ENCODE measurements around the gene NFATC1.

The NFATC1 gene

DNA sequence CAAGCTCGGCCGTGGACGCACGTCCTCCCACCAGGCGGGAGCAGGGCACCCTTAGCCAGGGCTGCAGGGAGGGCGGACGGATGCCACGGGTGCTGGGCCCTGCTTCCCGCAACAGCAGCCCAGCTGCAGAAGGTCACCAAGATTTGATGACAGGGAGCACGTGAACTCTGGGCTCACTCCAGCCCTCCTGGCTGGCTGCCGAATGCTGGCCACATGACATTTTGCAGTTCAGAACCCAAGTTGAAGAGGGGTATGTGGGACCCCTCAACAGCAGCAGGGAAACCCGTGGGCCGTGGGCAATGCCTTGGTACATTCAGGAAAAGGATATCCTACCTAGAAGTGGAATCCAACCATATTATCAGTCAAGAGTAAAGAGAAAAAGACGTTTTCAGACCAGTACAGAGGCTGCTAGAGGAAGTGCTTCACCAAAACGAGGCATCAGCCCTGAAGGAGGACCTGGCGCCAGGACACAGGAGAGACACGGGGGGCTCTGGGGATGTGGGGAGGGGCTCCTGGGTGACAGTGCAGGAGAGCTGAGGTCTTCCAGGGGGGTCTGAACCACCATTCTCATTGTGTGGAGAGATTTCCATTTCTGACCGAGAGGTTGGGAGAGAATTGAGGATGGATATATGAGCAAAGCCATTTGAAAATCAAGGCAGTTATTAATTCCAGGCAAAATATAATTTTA, 176.5 kb downstream of the NFATC1 start:
- no peak for DNase-seq (ENCODE audit: low read depth in 3 of 3)

DNA sequence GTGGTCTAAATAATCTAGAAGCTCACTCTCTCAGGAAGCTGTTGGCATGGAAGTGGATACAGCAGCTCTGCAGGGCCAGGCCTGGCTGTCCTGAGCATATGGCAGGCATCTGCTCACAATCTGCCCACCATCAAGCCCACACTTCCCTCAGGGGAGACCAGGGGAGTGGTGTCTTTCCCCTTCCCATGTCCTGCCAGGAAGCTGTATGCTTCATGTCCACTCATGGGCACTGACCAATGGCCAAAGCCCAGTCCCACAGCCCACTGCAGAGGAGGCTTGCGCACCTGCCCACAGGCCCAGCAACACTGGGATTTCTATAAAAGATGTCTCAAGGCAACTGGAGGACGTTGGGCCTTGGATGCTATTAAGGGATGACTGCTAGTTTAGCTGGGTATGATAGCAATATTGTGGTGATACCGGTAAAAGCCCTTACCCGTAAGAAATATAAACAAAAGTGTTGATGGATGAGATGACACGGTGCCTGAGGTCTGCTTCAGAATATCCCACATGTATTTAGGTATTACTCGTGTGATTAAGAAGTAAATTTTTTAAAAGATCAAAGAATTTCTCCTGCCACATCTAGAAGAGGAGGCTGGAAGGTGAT, 177.2 kb downstream of the NFATC1 start:
- no peak for DNase-seq (ENCODE audit: low read depth in 3 of 3)

DNA sequence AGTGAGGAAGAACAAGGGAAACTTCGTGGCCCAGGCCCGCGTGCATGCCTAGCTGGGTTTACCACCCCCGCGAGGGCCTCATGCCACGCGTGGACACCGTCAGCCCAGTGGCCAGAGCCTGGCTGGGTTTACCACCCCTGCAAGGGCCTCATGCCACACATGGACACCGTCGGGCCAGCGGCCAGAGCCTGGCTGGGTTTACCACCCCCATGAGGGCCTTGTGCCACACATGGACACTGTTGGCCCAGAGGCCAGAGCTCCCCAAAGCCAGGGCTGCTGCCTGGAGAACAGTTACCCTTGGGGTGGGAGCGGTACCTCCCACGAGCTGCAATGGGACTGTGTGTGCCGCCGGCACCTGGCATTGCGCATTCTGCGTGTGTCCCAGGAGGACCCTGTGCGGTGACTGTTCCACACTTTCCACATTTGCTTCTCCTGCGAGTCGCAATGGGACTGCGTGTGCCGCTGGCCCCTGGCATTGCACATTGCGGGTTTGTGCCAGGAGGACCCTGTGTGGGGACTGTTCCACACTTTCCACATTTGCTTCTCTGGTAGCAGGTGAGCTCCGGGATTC, 178.3 kb downstream of the NFATC1 start:
- no peak for DNase-seq (ENCODE audit: low read depth in 3 of 3)

DNA sequence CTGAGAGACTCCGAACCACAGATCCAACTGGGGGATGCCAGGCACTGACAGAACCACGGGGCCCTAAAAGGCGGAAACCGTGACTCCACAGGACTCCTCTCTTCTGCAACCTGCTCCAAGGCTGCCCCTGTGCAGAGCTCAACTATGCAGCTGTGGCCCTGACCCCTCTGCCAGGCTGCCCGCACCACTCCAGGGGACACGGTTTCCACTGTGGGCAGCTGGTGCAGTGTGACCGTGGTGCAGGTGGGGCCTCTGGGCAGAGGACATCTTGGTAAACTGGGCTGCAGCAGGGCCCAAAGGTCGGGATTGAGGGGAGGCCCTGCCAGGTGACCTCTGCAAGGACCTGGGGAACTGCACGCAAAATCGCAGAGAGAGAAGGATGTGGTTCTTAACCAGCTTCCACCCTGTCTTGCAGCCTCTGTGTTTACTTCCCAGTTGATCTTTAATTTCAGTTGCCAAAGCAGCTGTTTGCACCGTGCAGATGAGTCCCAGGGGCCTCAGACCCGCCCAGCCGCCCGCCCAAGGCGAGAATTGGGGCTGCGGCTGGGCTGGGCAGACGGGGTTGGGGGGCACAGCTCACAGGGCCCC, 179.3 kb downstream of the NFATC1 start:
- no peak for DNase-seq (ENCODE audit: low read depth in 3 of 3)

DNA sequence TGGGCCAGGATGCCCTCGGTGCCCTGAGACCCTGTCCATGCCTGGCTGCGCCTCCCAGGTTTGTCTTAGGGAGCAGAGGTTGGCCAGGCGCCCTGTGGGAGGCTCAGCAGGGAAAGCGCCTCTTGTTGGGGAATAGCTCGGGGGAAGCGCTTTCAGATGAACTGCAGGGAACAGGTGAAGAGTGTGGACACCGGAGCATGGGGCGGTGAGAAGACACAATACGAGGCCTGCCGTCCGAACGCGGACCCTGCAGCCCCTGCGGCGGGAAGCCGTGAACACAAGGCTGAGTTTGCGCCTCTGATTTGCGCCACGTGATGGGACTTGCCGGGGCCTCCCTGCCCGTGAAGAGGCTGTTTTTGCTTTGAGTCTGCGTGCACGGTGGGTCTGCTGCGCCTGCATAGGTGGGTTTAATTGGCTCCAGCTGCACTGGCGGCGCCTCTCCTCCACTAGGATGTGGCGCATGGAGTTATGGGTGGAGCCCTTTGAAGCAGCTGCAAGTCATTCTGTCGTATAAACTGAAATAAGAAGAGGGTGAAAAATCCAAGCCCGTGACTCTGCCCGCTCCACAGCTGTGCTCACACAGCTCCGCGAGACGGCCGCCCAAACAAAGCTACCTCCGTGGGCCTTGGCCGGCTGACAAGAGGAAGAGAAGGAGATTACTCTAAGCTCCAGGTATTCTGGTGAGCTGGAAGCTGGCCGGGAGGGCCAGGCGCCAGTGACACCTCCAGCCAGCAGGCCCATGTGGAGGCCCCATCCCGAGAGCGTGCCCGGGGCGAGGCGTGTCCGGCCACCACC, 180.4 kb downstream of the NFATC1 start:
- no peak for DNase-seq (ENCODE audit: low read depth in 3 of 3)

DNA sequence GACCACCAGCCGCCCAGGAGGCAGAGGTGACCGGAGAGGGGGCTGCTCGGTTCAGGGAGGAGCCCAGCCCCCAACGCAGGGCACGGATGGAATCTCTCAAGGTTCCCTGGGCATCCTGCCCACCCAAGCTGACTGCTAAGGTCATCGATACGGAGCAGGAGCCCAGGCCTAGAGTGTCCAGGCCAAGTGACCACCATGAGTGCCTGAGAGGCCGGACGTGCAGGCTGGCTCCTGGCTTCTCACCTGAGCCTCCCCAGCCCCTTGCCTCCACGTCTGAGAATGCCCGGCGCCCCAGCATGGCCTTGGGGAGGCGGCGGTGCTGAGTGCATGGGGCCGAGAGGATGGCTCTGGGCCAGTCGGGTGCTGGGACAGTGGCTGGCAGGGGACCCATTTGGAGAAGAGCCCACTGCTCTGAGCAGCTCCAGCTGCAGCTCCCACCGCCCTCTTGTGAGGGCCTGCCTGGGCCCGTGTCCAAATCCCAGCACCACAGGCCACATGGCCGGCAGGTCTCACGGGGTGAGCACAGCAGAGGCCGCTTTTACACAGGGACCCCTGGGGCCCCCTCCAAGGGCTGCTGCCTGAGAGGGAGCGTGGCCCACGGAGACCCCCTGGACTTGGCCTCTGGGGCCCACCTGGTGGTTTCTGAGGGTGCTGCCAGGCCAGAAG, 181.1 kb downstream of the NFATC1 start:
- no peak for DNase-seq (ENCODE audit: low read depth in 3 of 3)

DNA sequence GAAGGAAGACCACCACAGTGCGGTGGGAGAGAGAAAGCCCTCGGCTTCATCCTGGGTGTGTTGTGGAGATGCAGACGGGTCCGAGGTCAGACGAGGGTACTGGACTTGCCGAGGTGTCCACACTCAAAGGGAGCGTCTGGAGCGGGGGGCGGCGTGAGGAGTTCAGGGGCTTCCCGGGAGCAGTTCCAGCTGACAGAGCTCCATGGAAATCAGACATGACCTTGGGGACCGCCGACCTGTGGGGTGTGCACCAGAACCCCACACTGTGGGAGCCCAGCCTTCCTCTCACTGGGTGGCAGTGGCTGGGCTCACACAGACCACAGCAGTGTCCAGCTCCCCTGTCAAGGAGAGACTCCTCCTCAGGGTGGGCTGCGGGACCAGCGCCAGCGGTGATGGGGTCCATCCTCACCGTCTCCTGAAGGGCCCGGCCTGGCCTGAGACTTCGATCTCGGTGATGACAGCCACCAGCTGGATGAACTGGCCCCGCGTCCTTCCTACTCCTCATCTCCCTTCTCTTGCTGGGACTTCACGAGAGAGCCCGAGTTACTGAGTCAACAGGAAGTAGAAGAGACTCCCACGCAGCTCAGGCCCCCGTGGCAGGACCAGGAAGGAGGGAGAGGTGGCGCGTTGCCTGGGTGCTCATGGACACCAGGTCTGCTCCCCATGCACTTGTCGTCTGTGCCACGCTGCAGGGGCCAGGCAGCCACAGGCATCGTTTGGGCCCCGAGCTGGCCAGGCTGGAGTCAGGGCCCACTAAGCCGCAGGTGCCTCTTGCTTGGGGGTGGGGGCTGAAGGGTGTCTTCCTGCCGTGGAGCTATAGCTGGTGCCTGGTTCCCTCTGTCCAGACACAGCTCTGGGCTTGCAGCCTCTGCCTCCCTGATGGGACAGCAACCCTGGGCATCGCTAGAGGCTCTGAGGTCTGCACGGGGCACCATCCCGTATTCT, 182.0 kb downstream of the NFATC1 start:
- no peak for DNase-seq (ENCODE audit: low read depth in 3 of 3)

DNA sequence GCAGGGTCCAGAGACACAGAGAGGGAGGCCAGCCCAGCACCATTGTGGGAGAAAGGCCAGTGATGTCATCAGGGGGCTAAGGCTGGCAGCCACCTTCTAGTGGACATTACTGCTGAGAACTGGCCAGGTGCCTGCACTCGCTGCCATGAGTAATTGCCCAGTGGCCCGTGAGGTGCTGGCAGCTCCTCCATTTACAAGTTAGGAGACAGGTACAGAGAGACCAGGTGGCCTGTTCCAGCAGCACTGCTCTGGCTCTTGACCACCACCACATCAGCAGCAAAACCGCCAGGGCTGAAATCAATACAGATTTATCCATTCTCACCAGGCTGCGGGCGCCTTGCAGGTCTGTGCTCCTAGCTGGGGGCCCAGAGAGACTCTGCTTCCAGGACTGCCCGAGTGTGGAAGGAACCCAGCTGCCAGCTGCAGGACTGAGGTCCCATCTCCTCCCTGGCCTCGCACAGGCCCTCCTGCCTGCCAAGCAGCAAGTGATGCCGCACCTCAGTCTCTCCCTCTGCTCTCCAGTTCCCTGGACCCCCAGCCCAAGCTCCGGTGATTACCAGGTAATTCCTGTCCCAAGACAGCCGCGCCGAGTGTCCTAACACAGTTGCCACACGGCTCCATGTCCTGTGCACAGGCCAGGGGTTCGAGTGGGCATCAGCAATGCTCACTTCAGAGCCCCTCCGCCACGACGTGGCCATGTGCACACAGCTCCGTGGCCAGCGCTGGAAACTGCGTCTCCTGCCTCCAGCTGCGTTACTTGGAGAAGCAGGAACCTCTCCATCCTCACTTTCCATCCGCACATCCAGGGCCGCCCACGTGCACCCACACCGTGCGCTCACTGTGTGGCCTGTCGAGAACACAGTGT, 182.9 kb downstream of the NFATC1 start:
- DNase-seq (ENCODE audit: low read depth in 3 of 3), result no peak

Measured in stimulated activated CD4-positive, alpha-beta T cell treated with anti-CD3 and anti-CD28 coated beads, TNF-alpha, amount 100 ng/mL, for 48 hours (primary cell).